GM10847 (cell line): Measurements from ENCODE around the gene CCNJL.

Source experiments
- POLR2A ChIP-seq: IDR thresholded peaks from 2 replicates; pipeline ENCODE4 v1.6.1; 2011; ENCODE audit not compliant: insufficient read length; ENCODE audit errors: extremely low read depth

CCNJL gene

DNA sequence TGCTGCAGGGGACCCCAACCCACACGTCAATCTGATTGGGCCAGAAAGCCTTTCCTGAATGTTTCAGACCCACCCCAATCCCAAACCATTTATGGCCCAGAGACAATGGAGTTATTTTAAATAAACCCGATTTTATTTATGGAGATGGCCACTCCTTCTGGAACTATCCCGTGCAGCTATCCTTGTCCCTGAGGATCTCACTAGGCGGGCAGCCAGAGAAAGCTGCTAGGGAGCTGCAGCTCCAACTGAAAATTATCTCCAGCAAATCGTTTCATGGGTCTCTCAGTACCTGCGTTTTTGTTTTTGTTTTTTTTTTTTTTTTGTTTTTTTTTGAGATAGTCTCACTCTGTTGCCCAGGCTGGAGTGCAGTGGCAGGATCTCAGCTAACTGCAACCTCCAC is 35.1 kb upstream of the CCNJL start:
- TF ChIP-seq POLR2A: no peak

DNA sequence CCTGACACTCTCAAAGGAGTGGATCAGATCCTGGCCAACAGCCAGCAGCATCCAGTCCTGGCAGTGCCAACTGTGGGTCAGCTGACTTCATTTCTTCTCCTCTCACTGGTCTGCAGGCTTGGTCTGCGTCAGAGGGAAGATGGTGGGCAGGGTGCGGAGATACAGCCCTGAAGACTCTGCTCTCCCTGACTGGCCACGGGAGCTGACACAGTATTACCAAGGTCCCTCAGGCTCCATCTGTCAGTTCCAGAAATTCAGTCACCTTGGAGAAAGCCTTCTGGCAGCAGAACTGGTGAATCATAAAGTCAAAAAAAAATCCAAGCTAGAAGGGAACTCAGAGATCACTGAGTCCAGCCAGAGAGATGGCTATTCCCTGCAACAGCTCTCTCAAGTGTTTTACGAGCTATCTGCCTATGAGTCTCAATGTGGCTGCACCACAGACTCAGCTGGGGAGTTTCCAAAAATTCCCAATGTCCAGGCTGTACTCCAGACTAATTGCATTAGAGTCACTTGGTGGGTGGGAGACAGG is 30.1 kb upstream of the CCNJL start:
- no peak for TF ChIP-seq POLR2A

DNA sequence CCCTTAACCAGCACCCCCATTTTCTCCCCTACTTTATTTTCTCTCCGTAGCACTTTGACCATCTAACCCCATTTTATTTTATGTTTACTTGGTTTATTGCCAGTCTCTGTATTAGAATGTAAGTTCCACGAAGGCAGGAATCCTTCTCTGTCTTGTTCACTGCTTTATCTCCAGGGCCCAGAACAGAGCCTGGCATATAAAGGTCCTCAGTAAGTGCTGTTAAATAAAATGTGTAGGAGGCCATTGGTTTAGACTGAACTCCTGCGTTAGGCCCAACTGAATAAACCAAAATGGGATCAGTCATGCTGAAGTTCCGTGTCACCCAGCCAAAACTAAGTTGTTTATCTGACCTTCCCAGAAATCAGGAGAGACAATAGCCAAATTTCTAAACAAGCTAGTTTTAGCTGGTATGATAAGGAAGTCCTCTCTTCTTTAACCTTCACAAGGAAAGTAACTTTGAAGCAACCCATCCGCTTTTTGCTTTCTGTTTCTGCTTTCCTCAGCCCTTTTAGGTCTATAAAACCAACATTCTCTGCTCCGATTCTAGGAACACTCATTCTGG is 29.0 kb upstream of the CCNJL start:
- no peak for TF ChIP-seq POLR2A

DNA sequence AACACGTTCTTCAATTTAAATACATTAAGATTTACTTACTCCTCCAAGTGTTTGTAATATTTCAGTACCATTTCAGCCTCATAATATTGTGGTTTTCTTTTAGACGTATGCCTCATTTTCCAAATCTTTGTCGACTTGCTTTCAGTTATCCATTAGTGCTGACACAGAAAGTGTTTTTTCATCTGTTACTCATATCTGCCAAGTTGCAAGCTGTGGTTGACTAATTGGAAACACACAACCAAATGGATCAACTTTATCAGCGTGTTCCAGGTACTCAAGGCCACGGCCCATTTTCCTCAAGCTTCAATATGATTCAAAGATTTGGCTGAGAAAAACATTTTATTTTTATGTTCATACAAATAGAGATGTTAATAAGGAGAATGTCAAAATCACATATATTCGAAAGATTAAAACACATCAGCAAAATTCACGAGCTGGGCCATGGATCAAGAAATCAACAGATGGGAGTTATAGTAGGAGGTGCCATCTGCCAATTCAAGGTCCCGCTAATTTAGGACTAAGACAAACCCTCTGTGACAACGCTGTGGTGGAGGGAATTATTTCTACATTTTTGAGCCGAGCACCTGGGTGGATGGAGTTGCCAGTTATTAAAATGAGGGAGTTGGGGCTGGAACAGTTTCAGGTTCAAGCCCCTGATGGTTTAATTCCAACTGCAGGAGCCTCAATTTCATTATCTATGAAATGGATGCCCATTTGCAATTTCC is 27.2 kb upstream of the CCNJL start:
- TF ChIP-seq POLR2A: no peak

DNA sequence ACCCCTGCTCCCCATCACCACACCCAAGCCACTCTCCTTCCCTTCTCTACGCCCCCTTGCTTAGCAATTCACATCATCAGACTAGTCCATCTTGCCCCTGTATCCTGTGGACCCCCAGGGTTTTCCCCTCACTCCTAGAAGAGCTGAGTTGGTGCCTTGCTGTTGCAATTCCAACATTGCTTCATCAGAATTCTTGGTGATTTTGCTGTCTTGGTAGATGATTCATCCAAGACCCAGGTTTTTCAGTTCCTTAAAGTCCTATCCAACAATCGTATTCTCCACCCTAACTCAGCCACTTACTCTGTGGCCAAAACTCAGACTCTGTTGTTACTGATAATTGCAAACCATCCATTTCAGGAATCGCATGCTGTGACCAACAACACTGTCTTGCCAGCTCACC is 21.4 kb upstream of the CCNJL start:
- no peak for TF ChIP-seq POLR2A

DNA sequence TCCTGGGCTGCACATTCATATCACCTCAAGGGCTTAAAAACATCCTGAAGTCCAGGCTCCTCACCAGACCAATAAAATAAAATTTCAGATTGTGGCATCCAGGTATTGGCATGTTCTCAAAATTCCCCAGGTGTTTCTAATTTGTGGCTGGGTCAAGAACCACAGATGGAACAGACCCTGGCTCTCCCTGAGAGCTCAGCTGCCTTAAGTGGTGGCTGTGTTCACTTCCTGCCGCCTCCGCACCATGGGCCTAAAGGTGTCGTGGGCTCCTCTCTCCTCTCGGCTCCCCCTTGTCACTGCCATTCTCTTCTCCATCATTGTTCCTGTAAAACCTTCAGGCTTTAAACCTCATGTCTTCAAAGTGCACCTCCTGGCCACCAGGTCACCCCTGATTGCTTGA is 17.8 kb upstream of the CCNJL start:
- no peak for TF ChIP-seq POLR2A

DNA sequence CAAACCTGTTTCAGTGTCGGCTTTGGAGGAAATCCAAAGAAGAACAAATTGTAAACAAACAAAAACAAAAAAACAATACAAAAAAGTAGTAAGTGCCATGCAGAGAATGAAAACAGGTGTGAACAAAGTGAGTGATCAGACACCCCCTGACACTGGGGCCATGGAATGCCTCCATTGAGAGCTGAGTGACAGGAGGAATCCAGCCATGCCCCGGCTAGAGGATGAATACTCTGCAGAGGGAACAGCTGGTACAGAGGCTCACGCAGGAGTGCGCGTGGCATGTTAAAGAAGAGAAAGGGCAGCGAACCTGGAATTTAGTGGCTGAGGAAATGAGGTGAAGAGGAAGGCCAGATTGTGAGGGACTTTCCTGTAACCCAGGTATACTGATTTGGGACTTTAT is 15.5 kb upstream of the CCNJL start:
- TF ChIP-seq POLR2A: no peak

DNA sequence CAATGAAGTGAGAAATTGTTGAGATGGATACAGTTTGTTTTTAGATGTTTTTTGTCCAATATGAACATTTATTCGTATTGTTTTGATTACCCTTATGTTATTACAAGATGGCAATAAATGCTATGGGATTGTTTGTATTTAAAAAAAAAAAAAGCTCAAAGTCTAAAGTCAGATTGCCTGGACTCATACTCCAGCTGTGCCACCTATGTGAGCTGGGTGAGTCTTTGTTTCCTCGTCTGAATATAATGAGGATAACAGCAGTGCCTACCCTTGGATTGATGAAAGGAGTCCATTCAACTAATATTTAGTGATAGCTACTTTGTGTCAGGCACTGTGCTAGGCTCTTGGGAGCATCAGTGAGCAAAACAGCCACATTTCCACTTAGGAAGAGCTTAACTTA is 14.6 kb upstream of the CCNJL start:
- no peak for TF ChIP-seq POLR2A

DNA sequence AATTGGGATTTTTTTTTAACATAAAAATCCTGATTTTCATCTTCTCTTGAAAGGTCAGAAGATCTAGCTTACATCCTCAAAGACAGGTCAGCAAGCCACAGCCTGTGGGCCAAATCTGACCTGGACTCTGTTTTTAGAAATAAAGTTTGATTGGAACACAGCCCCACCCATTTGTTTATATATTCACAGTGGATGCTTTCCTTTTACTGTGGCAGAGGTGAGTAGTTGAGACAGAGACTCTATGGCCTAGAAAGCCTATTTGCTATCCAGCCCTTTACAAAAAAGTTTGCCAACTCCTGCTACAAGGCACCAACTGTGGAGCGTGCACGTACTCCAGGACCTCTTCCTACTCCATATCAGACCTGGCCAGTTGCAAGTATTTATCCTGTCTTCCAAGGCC is 13.4 kb upstream of the CCNJL start:
- TF ChIP-seq POLR2A: no peak

DNA sequence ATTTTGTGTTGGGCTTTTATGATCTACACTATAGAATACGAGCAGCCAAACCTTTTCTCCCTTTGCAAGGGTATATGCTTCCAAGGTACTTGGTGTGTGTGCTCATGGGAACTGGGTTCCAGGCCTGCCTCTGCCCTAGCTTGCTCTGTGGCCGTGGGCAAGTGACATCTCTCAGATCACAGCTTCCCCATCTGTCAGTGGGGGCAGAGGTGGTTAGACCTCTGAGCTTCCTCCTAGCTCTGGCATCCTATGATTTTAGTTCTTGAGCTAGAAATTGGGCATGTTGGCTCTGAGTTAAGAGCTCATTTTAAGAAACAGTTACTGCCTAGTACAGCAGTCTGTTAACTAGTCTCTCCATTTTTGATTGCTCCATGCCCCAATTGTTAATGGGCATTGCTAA is 12.5 kb upstream of the CCNJL start:
- no peak for TF ChIP-seq POLR2A

DNA sequence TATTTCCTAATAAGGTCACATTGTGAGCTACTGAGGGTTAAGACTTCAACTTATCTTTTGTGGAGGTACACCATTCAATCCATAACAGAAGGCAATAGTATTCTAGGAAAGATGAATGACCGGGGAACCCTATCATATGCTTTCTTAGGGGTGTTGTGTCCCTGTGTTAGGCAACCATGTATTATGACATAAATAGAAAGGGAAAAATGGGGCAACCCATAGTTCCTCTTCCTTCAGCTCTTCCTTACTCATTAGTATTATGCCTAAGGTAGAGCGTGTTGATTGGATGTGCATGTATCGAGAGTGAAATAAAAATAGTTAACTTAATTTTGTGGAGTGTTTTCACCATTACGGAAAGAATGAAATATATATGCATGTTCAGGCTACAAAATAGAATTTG is 6.0 kb upstream of the CCNJL start:
- no peak for TF ChIP-seq POLR2A

DNA sequence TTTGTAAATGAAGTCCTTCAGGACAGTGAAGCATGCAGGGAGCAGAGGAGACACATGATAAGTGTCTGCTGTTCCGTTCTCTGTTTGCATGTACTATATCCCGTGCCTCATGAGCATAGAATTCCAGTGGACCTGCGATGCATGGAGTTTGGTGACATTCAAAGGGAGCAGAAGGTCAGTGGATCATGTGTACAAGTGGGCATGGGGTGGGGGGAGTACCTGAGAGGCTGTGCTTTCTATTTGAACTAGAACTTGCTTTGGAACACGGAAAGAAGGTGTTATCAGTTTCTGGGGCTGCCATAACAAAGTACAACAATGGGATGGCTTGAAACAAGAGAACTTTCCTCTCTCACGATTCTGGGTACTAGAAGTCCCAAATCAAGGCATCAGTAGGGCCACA is 5.1 kb upstream of the CCNJL start:
- no peak for TF ChIP-seq POLR2A

DNA sequence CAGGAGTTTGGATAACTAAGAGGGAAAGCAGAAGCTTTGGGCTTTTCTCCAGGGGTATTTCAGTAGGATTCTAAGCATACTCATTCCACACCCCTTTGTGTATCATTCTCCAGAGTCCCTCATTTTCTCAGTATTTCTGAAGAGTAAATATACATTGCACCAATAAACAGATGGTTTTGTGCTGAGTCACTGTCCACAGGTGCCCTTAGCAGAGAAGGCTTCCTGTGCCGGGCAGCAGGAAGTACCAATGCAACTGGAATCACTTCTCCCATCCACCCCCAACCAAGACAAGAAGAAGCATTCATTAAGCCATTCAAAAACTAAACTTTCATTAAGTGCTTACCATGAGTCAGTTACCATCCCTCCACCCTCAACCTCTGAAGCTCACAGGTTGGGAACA is 3.6 kb upstream of the CCNJL start:
- TF ChIP-seq POLR2A: no peak

DNA sequence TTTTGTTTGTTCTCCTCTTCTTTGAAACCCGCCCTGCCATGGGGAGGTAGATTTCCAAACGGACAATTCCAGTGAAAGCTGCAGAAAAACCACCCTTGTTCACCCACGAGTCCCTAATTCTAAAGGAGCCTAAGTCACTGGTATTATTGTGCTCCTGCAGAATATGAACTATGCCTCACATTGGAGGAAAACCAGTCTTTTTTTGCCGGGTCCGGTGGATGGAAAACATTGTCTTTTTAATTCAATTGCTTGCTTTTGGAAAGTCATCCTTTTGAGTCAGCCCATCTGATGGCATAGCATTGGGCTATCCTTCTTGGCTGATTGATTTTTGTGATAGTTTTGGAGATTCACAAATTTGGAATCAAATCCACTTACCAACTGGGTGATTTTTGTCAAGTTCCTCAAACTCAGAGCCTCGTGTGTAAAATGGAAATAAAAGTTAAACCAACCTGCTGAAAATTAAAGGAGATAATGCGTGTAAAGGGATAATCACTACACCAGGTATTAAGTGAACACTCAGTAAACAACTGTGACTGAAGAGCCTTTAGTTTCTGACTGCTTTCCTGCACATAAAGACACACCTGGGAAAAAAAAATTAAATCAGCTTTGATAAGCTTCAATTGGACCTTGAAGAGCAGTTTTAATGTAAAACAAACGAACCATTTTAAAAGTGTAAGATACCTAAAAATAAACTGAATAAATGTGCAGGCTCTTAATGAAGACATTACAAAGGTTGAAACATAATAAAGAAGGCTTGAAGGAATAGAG is 780 bp upstream of the CCNJL start:
- no peak for TF ChIP-seq POLR2A

DNA sequence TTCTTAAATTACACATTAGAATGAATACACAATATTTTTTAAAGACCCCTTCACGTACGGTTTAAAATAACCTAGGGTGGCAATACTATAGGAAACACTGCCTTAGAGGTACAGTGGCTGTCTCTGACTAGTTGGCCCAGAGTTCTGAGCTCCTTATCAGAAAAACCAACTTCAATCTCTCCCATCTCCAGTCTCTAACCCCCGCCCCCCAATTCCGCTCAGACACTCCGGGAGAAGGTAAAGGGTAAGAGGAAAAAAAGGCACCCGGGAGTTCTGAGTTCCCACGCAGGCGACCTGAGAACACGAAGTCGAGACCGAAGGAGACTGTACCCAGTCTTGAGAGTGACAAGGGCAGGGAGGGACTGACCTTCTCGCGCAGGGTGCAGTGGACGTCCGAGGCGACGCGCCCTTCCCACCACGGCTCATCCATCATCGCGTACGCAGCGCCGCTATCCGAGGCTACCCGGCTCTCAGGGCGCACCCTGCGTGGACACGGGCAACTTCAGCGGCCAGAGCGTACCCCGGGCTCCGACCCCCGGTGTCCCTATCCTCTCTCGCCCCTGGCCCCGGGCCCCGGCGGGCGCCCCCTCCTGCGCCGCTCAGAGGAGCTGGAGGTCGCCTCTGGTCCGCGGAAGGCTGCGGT is 752 bp downstream of the CCNJL start:
- no peak for TF ChIP-seq POLR2A
